HepG2 (cell line): ENCODE data around the gene ARL4D. TPM values are rescaled to one million over a fixed set of nuclear protein-coding genes. Genes with fewer than 3 reads are reported as not detected.

ENCODE experiments used
- BHLHE40 ChIP-seq: IDR thresholded peaks from 2 replicates; pipeline ENCODE4 v1.6.1; 2011; ENCODE audit warnings: low read length, improper control_type of control experiment
- BRD4 ChIP-seq: sonication (generic); formaldehyde crosslinking; IDR thresholded peaks from 2 replicates; pipeline ENCODE4 v1.4.0; 2020; ENCODE audit warnings: missing genetic modification reagents
- DPF2 ChIP-seq: sonication (generic); formaldehyde crosslinking; IDR thresholded peaks from 2 replicates; pipeline ENCODE4 v1.4.0; 2020; ENCODE audit warnings: mild to moderate bottlenecking, low read depth, missing genetic modification reagents, borderline replicate concordance
- EED ChIP-seq: sonication (generic); formaldehyde crosslinking; IDR thresholded peaks from 2 replicates; pipeline ENCODE4 v1.5.0; 2020; ENCODE audit warnings: mild to moderate bottlenecking, missing genetic modification reagents
- ESRRA ChIP-seq: sonication (generic); formaldehyde crosslinking; IDR thresholded peaks from 2 replicates; pipeline ENCODE4 v1.5.1; 2020; ENCODE audit warnings: mild to moderate bottlenecking, low read depth, missing genetic modification reagents
- KAT2B ChIP-seq: fragments of 150-350 bp; IDR thresholded peaks from 2 replicates; pipeline ENCODE4 v1.6.1; 2014; ENCODE audit warnings: low read depth, low read length, borderline replicate concordance
- KLF11 ChIP-seq: IDR thresholded peaks from 2 replicates; pipeline ENCODE4 v1.6.1; 2016; ENCODE audit warnings: missing compliant biosample characterization
- MAFF ChIP-seq: IDR thresholded peaks from 2 replicates; pipeline ENCODE4 v1.6.1; 2011; ENCODE audit warnings: low read depth, low read length, improper control_type of control experiment
- MXI1 ChIP-seq: IDR thresholded peaks from 3 replicates; pipeline ENCODE4 v1.6.1; 2012; ENCODE audit warnings: low read depth, low read length, inconsistent platforms, borderline replicate concordance
- MYPOP ChIP-seq: sonication (generic); formaldehyde crosslinking; IDR thresholded peaks from 2 replicates; pipeline ENCODE4 v1.8.1; 2023; ENCODE audit warnings: mild to moderate bottlenecking, moderate library complexity, missing genetic modification reagents
- RERE ChIP-seq: IDR thresholded peaks from 2 replicates; pipeline ENCODE4 v1.6.1; 2016; ENCODE audit warnings: low read depth, missing genetic modification reagents, missing compliant biosample characterization
- SATB2 ChIP-seq: sonication (generic); formaldehyde crosslinking; IDR thresholded peaks from 2 replicates; pipeline ENCODE4 v1.5.0; 2020; ENCODE audit warnings: missing genetic modification reagents
- YEATS4 ChIP-seq: sonication (generic); formaldehyde crosslinking; IDR thresholded peaks from 2 replicates; pipeline ENCODE4 v1.4.0; 2020; ENCODE audit warnings: missing genetic modification reagents, borderline replicate concordance
- ZBTB8A ChIP-seq: sonication (generic); formaldehyde crosslinking; IDR thresholded peaks from 2 replicates; pipeline ENCODE4 v1.4.0; 2020; ENCODE audit warnings: mild to moderate bottlenecking, low read depth, missing genetic modification reagents, borderline replicate concordance
- ZFP82 ChIP-seq: sonication (generic); formaldehyde crosslinking; IDR thresholded peaks from 2 replicates; pipeline ENCODE4 v1.5.1; 2020; ENCODE audit warnings: mild to moderate bottlenecking, missing genetic modification reagents, borderline replicate concordance
- ZFY ChIP-seq: sonication (generic); formaldehyde crosslinking; IDR thresholded peaks from 2 replicates; pipeline ENCODE4 v1.4.0; 2020; ENCODE audit warnings: missing genetic modification reagents
- ZNF564 ChIP-seq: sonication (generic); formaldehyde crosslinking; IDR thresholded peaks from 2 replicates; pipeline ENCODE4 v1.8.1; 2023; ENCODE audit warnings: mild to moderate bottlenecking, missing genetic modification reagents
- ZNF577 ChIP-seq: sonication (generic); formaldehyde crosslinking; IDR thresholded peaks from 2 replicates; pipeline ENCODE4 v1.4.0; 2020; ENCODE audit warnings: mild to moderate bottlenecking, low read depth, missing genetic modification reagents, borderline replicate concordance
- ZNF766 ChIP-seq: sonication (generic); formaldehyde crosslinking; IDR thresholded peaks from 2 replicates; pipeline ENCODE4 v1.5.0; 2020; ENCODE audit warnings: missing genetic modification reagents, borderline replicate concordance
- polyA plus RNA-seq, 8 experiments: library from polyadenylated mRNA; depleted of rRNA in 3 of 8; stranded (reverse) in 7 of 8; unstranded in 1 of 8; fragments of >200 nt; fragmentation: Illumina TruSeq in 4 of 8; extraction: Trizol in 4 of 8; gene quantifications; 2 replicates each; pipeline versions ENCODE4 v1.2.1 to v1.2.3, GENCODE V29; 2011 to 2016; ENCODE audit warnings: low read depth in 4 of 8, missing spikeins in 1 of 8, mixed read lengths in 1 of 8; ENCODE audit not compliant: insufficient read depth in 1 of 8
- total RNA-seq, 5 experiments: library from RNA; depleted of rRNA; stranded (reverse); fragments of >200 nt; fragmentation: Illumina TruSeq; extraction: Trizol; gene quantifications; 2 replicates each; pipeline ENCODE4 v1.2.3, GENCODE V29; 2016; ENCODE audit warnings: low read depth in 1 of 5
- TF ChIP-seq, protein P1 (sequence below): sonication (generic); formaldehyde crosslinking; IDR thresholded peaks from 2 replicates; pipeline ENCODE4 v1.4.0; 2020; ENCODE audit warnings: mild to moderate bottlenecking, missing genetic modification reagents
- TF ChIP-seq, protein P2 (sequence below): sonication (generic); formaldehyde crosslinking; IDR thresholded peaks from 2 replicates; pipeline ENCODE4 v1.5.1; 2020; ENCODE audit warnings: mild to moderate bottlenecking, moderate library complexity, missing genetic modification reagents

The ARL4D gene
- total and polyA plus RNA-seq, 2 of the 13 experiments (the other 11 are each of a cell fraction or from before 2014, with no cell fraction given) = 9.0 to 25.9 TPM

DNA sequence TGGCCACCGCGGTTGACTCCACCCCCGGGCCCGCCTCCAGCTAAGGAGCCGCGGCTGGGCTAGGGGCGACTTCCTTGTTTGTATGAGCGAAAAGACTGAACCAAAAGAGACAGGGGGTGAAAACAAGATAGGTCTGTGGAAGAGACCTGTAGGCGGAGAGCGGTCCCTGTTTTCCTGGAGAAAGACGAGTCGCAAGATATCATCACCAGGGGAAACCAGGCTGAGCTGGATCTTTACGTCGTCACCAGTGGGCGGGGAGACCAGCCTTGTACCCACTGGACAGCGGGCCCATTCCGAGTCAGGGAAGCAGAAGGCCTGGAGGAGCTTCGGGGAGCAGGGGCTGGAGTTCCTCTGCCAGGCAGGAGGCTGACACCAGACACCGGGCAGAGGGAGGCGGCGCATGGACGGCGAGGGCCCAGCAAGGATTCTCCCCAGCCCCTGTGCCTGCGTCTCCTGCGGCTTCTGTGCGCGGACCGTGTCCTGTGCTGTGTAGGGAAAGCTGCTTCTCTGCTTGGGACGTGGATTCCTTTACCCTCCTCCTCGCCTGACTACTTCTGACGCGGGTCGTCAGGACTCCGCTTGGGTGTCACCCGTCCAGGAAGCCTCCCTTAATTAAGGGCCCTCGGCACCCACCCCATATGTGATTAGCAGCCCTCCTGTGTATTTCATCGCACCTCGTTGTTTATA is 10.3 kb upstream of the ARL4D start (continued):
- TF ChIP-seq ZNF766 (CRISPR knock-in tag) (0 out of 2 replicates have a peak, but pooled peaks have one; percentile 29), ZNF577 (CRISPR knock-in tag) (no peak), YEATS4 (CRISPR knock-in tag) (peak; percentile 42), ESRRA (CRISPR knock-in tag) (no peak), ZFY (CRISPR knock-in tag) (peak; percentile 88), ZNF564 (peak; percentile 36), KLF11 (CRISPR knock-in tag) (peak; percentile 74; the same call in 1 of the 2 replicates), KAT2B (no peak), MXI1 (peak; percentile 48; the same call in 1 of the 3 replicates), EED (CRISPR knock-in tag) (0 out of 2 replicates have a peak, but pooled peaks have one; percentile 21), DPF2 (no peak), RERE (no peak), MAFF (no peak), BHLHE40 (peak; percentile 39; the same call in 1 of the 2 replicates), SATB2 (CRISPR knock-in tag) (no peak), ZFP82 (CRISPR knock-in tag) (no peak), MYPOP (0 out of 2 replicates have a peak, but pooled peaks have one; percentile 44), ZBTB8A (no peak), BRD4 (CRISPR knock-in tag) (0 out of 2 replicates have a peak, but pooled peaks have one; percentile 64)
- TF ChIP-seq, protein P1, sequence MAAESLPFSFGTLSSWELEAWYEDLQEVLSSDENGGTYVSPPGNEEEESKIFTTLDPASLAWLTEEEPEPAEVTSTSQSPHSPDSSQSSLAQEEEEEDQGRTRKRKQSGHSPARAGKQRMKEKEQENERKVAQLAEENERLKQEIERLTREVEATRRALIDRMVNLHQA (CRISPR knock-in tag) = no peak
- TF ChIP-seq, protein P2, sequence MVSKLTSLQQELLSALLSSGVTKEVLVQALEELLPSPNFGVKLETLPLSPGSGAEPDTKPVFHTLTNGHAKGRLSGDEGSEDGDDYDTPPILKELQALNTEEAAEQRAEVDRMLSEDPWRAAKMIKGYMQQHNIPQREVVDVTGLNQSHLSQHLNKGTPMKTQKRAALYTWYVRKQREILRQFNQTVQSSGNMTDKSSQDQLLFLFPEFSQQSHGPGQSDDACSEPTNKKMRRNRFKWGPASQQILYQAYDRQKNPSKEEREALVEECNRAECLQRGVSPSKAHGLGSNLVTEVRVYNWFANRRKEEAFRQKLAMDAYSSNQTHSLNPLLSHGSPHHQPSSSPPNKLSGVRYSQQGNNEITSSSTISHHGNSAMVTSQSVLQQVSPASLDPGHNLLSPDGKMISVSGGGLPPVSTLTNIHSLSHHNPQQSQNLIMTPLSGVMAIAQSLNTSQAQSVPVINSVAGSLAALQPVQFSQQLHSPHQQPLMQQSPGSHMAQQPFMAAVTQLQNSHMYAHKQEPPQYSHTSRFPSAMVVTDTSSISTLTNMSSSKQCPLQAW (CRISPR knock-in tag) = peak; percentile 87; the same call in 1 of the 2 replicates
